ENCODE data around the gene BCO1.

The BCO1 gene

DNA sequence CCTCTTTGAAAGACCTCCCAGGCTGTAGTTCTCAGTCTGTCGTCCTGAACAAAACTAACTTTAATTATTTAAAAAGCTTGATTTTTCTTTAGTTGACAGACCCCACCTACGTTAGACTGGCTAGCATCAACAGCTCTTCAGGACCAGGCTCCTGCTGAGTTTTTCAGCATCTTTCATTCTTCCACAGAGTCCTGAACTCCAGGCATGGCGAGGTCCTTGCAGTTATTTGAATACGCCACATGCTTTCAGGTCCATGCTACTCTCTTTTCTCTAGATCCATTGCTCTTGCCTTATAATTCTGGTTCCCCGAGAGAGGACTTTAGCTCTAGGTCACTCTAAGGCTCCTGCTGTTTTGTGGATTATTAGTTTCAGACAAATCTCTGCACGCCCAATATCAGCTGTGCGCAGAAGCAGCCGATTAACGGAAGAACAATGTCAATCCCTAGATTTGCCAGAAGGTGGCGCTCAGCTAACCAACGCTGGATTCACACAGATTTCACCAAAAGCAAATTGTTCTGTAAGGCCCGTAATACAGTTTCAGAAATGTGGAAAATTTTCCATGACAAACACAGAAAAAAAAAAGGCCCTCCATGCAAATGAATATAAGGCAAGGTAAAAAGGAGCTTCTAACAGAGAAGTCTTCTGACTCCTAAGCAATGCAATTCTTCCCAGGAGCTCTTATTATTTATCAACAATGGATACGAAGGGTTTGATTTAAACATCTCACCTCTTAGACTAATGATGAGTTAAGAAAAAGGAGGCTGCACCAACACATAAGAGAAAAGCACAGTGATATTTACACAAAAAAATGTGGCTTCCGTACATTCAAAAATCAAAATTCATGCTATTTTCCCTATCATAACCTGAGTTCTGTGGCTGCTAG is 33.5 kb upstream of the BCO1 start:
- DNase-seq (ENCODE audit: low read depth): peak; percentile 61
- H3K4me3 ChIP-seq (ENCODE audit: low read depth, low read length): no peak overlapping the region
- TF ChIP-seq POLR2A (IDR thresholded peaks at IDR 0.05; ENCODE audit: extremely low read depth, insufficient read length) (no peak), MYC (IDR thresholded peaks at IDR 0.05; ENCODE audit: low read depth, low read length) (no peak)
- TF ChIP-seq, protein P1, sequence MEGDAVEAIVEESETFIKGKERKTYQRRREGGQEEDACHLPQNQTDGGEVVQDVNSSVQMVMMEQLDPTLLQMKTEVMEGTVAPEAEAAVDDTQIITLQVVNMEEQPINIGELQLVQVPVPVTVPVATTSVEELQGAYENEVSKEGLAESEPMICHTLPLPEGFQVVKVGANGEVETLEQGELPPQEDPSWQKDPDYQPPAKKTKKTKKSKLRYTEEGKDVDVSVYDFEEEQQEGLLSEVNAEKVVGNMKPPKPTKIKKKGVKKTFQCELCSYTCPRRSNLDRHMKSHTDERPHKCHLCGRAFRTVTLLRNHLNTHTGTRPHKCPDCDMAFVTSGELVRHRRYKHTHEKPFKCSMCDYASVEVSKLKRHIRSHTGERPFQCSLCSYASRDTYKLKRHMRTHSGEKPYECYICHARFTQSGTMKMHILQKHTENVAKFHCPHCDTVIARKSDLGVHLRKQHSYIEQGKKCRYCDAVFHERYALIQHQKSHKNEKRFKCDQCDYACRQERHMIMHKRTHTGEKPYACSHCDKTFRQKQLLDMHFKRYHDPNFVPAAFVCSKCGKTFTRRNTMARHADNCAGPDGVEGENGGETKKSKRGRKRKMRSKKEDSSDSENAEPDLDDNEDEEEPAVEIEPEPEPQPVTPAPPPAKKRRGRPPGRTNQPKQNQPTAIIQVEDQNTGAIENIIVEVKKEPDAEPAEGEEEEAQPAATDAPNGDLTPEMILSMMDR (IDR thresholded peaks at IDR 0.05; ENCODE audit: low read depth, low read length): peak; percentile 95

DNA sequence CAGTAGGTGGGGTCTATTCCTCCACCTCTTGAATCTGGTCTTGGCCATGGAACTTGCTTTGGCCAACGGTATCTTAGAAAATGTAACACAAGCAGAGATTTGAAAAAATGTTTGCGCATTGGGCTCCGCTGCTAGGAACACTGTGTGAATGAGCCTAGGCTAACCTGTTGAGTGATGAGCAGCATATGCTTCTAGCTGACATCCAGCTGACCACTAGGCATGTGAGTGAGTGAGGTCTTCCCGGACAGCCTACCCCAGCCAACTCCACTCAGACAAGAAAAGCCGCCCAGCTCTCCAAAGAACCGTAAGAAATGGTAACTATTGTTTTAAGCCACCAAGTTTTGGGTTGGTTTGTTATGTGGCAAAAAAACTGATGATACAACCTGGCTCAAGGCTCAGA is 31.4 kb upstream of the BCO1 start:
- no peak for DNase-seq (ENCODE audit: low read depth)
- H3K4me3 ChIP-seq (ENCODE audit: low read depth, low read length): no peak overlapping the region
- TF ChIP-seq, protein P2, sequence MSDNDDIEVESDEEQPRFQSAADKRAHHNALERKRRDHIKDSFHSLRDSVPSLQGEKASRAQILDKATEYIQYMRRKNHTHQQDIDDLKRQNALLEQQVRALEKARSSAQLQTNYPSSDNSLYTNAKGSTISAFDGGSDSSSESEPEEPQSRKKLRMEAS (IDR thresholded peaks at IDR 0.05; ENCODE audit: low read depth, low read length): no peak
- TF ChIP-seq, protein P1 (IDR thresholded peaks at IDR 0.05; ENCODE audit: low read depth, low read length): no peak
- no peak for TF ChIP-seq POLR2A (IDR thresholded peaks at IDR 0.05; ENCODE audit: extremely low read depth, insufficient read length)
- no peak for TF ChIP-seq MYC (IDR thresholded peaks at IDR 0.05; ENCODE audit: low read depth, low read length)

DNA sequence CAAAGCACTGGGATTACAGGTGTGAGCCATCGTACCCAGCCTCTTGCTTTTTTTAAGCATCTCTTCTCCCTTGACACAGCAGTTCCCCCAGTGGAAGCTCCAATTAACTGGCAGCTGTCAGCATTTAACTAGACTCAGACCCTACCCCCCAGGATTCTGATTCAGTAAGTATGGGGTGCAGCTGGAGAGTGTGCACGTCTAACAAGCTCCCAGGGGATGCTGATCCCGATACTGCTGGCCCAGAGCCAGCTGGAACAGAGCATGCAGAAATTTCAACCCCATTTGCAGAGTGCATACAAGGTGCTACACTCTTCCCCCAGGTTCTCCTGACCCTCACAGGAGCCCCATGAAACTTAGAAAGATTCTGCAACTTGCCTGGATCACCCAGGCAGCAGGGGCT is 27.7 kb upstream of the BCO1 start:
- H3K4me3 ChIP-seq (ENCODE audit: low read depth, low read length): no peak overlapping the region
- DNase-seq (ENCODE audit: low read depth): no peak
- no peak for TF ChIP-seq MYC (IDR thresholded peaks at IDR 0.05; ENCODE audit: low read depth, low read length)
- TF ChIP-seq, protein P2 (IDR thresholded peaks at IDR 0.05; ENCODE audit: low read depth, low read length): no peak
- TF ChIP-seq, protein P1 (IDR thresholded peaks at IDR 0.05; ENCODE audit: low read depth, low read length): no peak
- TF ChIP-seq POLR2A (IDR thresholded peaks at IDR 0.05; ENCODE audit: extremely low read depth, insufficient read length): no peak

DNA sequence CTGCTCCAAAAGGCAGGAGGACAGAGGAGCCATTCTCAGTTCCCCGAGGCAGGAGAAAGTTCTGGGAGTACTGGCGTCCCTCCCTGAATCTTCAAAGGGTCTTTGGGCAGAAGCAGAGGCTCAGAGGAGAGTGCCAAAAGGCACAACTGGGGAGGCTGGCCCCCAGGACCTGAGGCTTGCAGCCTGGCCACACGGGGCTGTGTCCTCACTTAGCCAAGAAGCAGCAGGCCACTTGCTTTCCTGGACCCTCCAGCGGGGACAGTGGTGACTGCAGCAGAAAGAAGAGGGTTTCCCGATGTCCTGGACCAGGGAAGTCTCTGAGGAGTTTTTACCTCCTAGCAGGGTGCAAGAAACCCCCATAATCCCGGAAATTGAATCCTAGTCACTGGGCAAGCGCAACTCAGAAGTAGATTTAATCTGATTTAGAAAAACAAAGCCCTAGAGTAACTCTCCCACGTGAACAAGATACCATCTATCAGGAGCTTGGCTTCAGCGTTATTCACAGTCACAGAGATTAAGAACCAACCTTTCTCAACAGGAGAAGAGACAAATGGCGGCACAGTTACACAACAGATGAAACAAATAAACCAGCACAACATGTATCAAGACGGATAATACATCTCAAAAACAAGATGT is 25.5 kb upstream of the BCO1 start:
- no peak overlapping the region for H3K4me3 ChIP-seq (ENCODE audit: low read depth, low read length)
- TF ChIP-seq, protein P2 (IDR thresholded peaks at IDR 0.05; ENCODE audit: low read depth, low read length): no peak
- TF ChIP-seq, protein P1 (IDR thresholded peaks at IDR 0.05; ENCODE audit: low read depth, low read length): no peak
- no peak for TF ChIP-seq MYC (IDR thresholded peaks at IDR 0.05; ENCODE audit: low read depth, low read length)
- no peak for TF ChIP-seq POLR2A (IDR thresholded peaks at IDR 0.05; ENCODE audit: extremely low read depth, insufficient read length)
- no peak for DNase-seq (ENCODE audit: low read depth)

DNA sequence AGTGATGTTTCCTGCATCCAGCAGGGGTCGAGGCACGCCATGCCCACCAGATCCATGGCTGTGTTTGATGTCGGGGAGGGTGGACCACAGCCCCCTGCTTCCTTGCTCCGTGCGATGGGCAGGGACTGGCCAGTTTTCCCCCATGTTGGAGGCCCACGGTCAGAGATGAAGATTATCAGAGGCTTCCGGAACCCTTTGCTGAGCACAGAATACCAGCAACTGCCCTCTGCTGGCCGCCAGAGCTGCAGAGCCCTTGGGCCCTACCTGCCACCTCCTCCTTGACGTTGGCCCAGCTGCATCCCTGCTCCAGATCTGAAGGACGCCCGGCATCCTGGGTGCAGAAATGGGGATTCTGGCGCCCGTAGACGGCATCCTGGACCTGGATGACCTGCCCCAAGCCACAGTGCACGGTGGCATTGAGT is 23.7 kb upstream of the BCO1 start:
- no peak for DNase-seq (ENCODE audit: low read depth)
- TF ChIP-seq, protein P2 (IDR thresholded peaks at IDR 0.05; ENCODE audit: low read depth, low read length): no peak
- TF ChIP-seq, protein P1 (IDR thresholded peaks at IDR 0.05; ENCODE audit: low read depth, low read length): peak; percentile 33
- H3K4me3 ChIP-seq (ENCODE audit: low read depth, low read length): no peak overlapping the region
